ENCODE measurements around the gene PEX26.

Gene PEX26

DNA sequence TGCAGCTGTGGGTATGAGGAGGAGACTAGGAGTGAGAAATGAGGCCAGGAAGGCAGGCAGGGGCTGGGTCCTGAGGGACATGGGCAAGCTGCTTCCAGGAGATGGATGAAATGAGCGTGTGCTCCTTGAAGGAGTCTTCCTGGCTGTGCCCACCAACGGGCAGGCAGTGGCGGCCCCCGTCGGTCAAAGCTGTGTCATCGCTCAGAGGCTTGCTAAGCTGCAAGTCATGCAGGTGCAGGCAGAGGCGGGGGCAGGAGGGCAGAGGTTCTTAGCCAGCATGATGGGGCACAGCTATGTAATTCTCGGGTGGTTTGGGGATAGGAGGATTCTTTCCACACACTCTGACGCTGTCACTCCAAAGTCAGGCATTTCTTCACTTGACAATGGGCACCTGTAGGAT lies 12.5 kb upstream of the PEX26 start:
- H3K9ac ChIP-seq (ENCODE audit: low read depth, low read length) = no peak overlapping the region
- H3K27me3 ChIP-seq (ENCODE audit: insufficient read depth, low read length, poor library complexity) = peaks cover 32% of the 10 kb centered on the region
- ATAC-seq (ENCODE audit: insufficient read depth, low read depth) = 0 out of 3 replicates have a peak, but pooled peaks have one; percentile 9
- no peaks in the 10 kb centered on the region for H3K4me1 ChIP-seq (ENCODE audit: insufficient read depth, low read length)
- no peak overlapping the region for H2AFZ ChIP-seq (ENCODE audit: low read depth, low read length)
- TF ChIP-seq EZH2 (IDR thresholded peaks at IDR 0.05; ENCODE audit: borderline replicate concordance, low read depth, low read length, severe bottlenecking) = no peak
- TF ChIP-seq, protein P1, sequence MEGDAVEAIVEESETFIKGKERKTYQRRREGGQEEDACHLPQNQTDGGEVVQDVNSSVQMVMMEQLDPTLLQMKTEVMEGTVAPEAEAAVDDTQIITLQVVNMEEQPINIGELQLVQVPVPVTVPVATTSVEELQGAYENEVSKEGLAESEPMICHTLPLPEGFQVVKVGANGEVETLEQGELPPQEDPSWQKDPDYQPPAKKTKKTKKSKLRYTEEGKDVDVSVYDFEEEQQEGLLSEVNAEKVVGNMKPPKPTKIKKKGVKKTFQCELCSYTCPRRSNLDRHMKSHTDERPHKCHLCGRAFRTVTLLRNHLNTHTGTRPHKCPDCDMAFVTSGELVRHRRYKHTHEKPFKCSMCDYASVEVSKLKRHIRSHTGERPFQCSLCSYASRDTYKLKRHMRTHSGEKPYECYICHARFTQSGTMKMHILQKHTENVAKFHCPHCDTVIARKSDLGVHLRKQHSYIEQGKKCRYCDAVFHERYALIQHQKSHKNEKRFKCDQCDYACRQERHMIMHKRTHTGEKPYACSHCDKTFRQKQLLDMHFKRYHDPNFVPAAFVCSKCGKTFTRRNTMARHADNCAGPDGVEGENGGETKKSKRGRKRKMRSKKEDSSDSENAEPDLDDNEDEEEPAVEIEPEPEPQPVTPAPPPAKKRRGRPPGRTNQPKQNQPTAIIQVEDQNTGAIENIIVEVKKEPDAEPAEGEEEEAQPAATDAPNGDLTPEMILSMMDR (IDR thresholded peaks at IDR 0.05; ENCODE audit: borderline replicate concordance, extremely low read depth, low read length, poor library complexity, severe bottlenecking) = no peak
- no peaks in the 10 kb centered on the region for H3K9me3 ChIP-seq (ENCODE audit: insufficient read depth, low read length, severe bottlenecking)
- H3K36me3 ChIP-seq (ENCODE audit: insufficient read depth, low read length) = no peaks in the 10 kb centered on the region
- H3K27ac ChIP-seq (ENCODE audit: low read length) = no peak overlapping the region
- no peaks in the 10 kb centered on the region; the same call in 1 of the 2 replicates for H4K20me1 ChIP-seq (ENCODE audit: insufficient read depth, low read length)
- no peak for DNase-seq
- H3K79me2 ChIP-seq (ENCODE audit: insufficient read depth, low read length) = no peaks in the 10 kb centered on the region
- H3K4me3 ChIP-seq (ENCODE audit: low read depth in 1 of 2, low read length in 2 of 2) = no peak overlapping the region
- no peak overlapping the region for H3K4me2 ChIP-seq (ENCODE audit: insufficient read depth, low read length)

DNA sequence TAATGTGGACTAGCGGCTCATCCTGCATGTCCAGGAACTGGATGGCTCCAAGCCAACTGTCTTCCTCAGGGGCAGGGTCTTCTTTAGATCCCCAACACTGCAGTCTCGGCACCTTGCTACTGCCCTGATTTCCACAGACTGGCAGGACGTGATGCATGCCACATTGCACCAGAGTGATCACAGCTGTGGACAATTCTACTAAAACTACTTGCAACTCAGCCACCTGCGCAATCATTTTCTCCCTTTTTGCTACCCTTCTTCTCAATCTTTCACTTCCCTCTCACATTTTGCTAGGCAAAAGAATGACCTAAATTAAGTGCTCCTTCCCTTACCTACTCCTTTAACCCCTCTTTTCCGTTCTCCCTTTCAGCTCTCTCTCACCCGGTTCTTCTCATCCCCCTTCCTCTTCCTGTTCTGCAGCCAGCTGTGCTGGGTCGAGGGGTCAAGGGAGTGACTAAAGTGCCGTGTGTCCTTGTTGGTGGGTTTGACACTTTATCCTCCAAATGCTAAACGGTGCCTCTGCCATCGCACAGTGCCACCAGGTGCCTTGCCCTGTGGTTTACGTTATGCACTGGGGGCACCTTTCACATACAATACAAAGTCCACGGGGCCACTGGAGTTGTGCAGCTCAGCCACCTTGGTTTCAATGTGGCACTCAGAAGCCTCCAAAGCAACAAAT lies 11.5 kb upstream of the PEX26 start:
- no peak overlapping the region for H3K4me2 ChIP-seq (ENCODE audit: insufficient read depth, low read length)
- no peaks in the 10 kb centered on the region for H4K20me1 ChIP-seq (ENCODE audit: insufficient read depth, low read length)
- no peak overlapping the region for H3K4me3 ChIP-seq (ENCODE audit: low read depth in 1 of 2, low read length in 2 of 2)
- H3K36me3 ChIP-seq (ENCODE audit: insufficient read depth, low read length) = no peaks in the 10 kb centered on the region
- H3K9ac ChIP-seq (ENCODE audit: low read depth, low read length) = no peak overlapping the region
- no peak overlapping the region for H2AFZ ChIP-seq (ENCODE audit: low read depth, low read length)
- ATAC-seq (ENCODE audit: insufficient read depth, low read depth) (0 out of 3 replicates have a peak, but pooled peaks have one; percentile 19), DNase-seq (no peak)
- no peaks in the 10 kb centered on the region for H3K79me2 ChIP-seq (ENCODE audit: insufficient read depth, low read length)
- no peak for TF ChIP-seq EZH2 (IDR thresholded peaks at IDR 0.05; ENCODE audit: borderline replicate concordance, low read depth, low read length, severe bottlenecking)
- TF ChIP-seq, protein P1 (IDR thresholded peaks at IDR 0.05; ENCODE audit: borderline replicate concordance, extremely low read depth, low read length, poor library complexity, severe bottlenecking) = no peak
- H3K27ac ChIP-seq (ENCODE audit: low read length) = no peak overlapping the region
- no peaks in the 10 kb centered on the region for H3K9me3 ChIP-seq (ENCODE audit: insufficient read depth, low read length, severe bottlenecking)
- H3K27me3 ChIP-seq (ENCODE audit: insufficient read depth, low read length, poor library complexity) = peaks cover 32% of the 10 kb centered on the region
- H3K4me1 ChIP-seq (ENCODE audit: insufficient read depth, low read length) = no peaks in the 10 kb centered on the region

DNA sequence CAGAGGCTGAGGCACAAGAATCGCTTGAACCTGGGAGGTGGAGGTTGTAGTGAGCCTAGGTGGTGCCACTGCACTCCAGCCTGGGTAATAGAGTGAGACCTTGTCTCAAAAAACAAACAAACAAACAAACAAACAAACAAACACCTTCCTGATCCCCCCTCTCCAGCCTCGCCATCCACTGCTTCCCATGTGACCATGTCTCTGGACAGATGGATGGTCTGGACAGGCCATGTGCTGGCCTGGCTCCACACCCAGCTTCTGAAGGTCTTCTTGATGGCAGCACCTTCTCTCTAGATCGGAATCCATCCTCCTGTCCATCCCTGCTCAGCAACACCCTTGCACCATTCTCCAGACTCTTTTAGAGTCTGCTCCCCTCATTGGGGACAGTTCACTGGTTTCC lies 10.7 kb upstream of the PEX26 start:
- peaks cover 32% of the 10 kb centered on the region for H3K27me3 ChIP-seq (ENCODE audit: insufficient read depth, low read length, poor library complexity)
- ATAC-seq (ENCODE audit: insufficient read depth, low read depth) (no peak), DNase-seq (no peak)
- TF ChIP-seq EZH2 (IDR thresholded peaks at IDR 0.05; ENCODE audit: borderline replicate concordance, low read depth, low read length, severe bottlenecking) = no peak
- TF ChIP-seq, protein P1 (IDR thresholded peaks at IDR 0.05; ENCODE audit: borderline replicate concordance, extremely low read depth, low read length, poor library complexity, severe bottlenecking) = no peak
- H3K4me3 ChIP-seq (ENCODE audit: low read depth in 1 of 2, low read length in 2 of 2) = no peak overlapping the region
- no peaks in the 10 kb centered on the region for H3K4me1 ChIP-seq (ENCODE audit: insufficient read depth, low read length)
- H3K9ac ChIP-seq (ENCODE audit: low read depth, low read length) = no peak overlapping the region
- H3K36me3 ChIP-seq (ENCODE audit: insufficient read depth, low read length) = no peaks in the 10 kb centered on the region
- H3K27ac ChIP-seq (ENCODE audit: low read length) = no peak overlapping the region
- no peak overlapping the region for H3K4me2 ChIP-seq (ENCODE audit: insufficient read depth, low read length)
- H2AFZ ChIP-seq (ENCODE audit: low read depth, low read length) = no peak overlapping the region
- no peaks in the 10 kb centered on the region for H3K79me2 ChIP-seq (ENCODE audit: insufficient read depth, low read length)
- H3K9me3 ChIP-seq (ENCODE audit: insufficient read depth, low read length, severe bottlenecking) = no peaks in the 10 kb centered on the region
- H4K20me1 ChIP-seq (ENCODE audit: insufficient read depth, low read length) = no peaks in the 10 kb centered on the region

Data from DND-41 (cell line).